Measurements from ENCODE around the gene HOXA9. TPM values are rescaled to one million over a fixed set of nuclear protein-coding genes. Genes with fewer than 3 reads are reported as not detected.
A peak's percentile ranks its signal among the peaks of the same experiment; 100 is the strongest.

The HOXA9 gene
- total RNA-seq, 4 donors from 2014 or later = 19.5 to 130 (median 50.6) TPM

DNA sequence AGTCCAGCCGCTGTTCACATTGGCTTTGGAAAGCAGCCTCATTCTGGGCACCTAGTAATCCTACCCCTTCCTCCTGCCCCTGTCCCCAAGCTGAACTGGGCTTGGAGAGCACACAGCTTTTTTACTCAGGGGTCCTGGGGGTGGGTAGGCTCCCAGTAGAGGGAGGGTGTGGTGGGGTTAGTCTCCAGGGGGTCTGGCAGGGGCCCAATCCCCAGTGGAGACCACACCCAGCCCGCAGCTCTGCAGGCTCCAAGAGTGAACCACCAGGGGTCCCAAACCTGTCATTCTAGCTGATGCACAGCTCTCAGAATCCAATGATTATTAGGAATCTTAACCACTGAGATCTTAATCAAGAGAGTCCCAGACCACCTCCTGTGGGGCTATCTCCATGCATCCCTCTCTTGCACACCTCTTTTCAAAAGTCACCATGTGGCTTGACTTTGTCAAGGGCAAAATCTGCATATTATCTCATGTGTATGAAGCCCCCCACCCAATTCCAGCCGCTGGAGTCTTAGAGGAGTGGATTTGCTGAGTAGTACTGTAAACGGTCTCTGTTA is 17.0 kb upstream of the HOXA9 start:
- intact Hi-C loops (cut with DNase I; ENCODE audit: low total_unique reads) (no loop called here), in situ Hi-C loops (cut with MboI; ENCODE audit: low pct_ligation_motif_present in 1 of 4, low pct_unique_long_range_greater_than_20kb in 1 of 4, low sequenced_read_pairs in 3 of 4) (loop anchor here in 3 of 4 donors (10.0 to 25.0 kb wide), 2 partner anchors 1320 to 1328 kb away; no protein-coding TSS in a partner anchor)
- Histone ChIP-seq H3K27me3 (peaks cover 42% of the 10 kb centered on the region), H3K36me3 (no peaks in the 10 kb centered on the region), H3K9me3 (no peaks in the 10 kb centered on the region), H3K4me3 (peak overlapping the region in 3 of 4 donors; percentile 56 to 79 (median 68)), H3K4me1 (peaks cover 21 to 47% (median 41%) of the 10 kb centered on the region in 4 donors), H3K27ac (peak overlapping the region; percentile 95 to 99 (median 98))
- DNase-seq = peak; percentile 14
- TF ChIP-seq POLR2AphosphoS5 (IDR thresholded peaks at IDR 0.05) (no peak), POLR2A (IDR thresholded peaks at IDR 0.05) (no peak), EP300 (IDR thresholded peaks at IDR 0.05; ENCODE audit: low read depth) (no peak)
- TF ChIP-seq, protein P1, sequence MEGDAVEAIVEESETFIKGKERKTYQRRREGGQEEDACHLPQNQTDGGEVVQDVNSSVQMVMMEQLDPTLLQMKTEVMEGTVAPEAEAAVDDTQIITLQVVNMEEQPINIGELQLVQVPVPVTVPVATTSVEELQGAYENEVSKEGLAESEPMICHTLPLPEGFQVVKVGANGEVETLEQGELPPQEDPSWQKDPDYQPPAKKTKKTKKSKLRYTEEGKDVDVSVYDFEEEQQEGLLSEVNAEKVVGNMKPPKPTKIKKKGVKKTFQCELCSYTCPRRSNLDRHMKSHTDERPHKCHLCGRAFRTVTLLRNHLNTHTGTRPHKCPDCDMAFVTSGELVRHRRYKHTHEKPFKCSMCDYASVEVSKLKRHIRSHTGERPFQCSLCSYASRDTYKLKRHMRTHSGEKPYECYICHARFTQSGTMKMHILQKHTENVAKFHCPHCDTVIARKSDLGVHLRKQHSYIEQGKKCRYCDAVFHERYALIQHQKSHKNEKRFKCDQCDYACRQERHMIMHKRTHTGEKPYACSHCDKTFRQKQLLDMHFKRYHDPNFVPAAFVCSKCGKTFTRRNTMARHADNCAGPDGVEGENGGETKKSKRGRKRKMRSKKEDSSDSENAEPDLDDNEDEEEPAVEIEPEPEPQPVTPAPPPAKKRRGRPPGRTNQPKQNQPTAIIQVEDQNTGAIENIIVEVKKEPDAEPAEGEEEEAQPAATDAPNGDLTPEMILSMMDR (IDR thresholded peaks at IDR 0.05) = no peak
- WGBS, 2 donors (ENCODE audit: low coverage in 1 of 2) = 20 to 24% methylated on average over 2 to 4 of the region's 4 CpGs

DNA sequence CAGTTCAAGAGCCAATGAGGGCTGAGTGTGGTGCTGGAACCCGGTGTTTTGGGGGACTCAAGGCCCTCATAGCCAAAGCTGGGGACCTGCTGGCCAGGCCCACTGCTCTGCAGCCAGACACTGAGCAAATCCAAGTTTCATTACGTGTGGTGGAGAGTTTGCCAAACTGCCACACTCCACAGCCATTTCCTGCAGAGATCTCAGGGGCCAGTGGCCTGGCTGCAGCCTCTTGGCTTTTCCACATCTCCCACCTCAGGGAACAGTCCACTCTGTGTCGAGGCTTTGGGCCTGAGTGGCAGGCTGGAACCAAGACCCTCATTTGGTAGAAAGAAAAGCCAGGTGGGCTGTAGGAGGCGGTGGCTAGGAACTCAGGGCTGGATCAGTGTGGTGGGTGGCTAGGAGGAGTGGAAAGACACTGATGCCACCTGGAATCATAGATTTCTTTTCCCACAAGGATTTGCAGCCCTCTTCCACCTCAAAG is 16.5 kb upstream of the HOXA9 start:
- TF ChIP-seq POLR2AphosphoS5 (IDR thresholded peaks at IDR 0.05) (peak in 2 of 3 donors; percentile 15 to 25), EP300 (IDR thresholded peaks at IDR 0.05; ENCODE audit: low read depth) (no peak)
- Histone ChIP-seq H3K36me3 (no peaks in the 10 kb centered on the region), H3K4me1 (peaks cover 21 to 46% (median 41%) of the 10 kb centered on the region in 4 donors), H3K27me3 (peaks cover 42% of the 10 kb centered on the region), H3K27ac (peak overlapping the region; percentile 95 to 99 (median 98)), H3K4me3 (peak overlapping the region in 2 of 4 donors; percentile 68 to 79), H3K9me3 (no peaks in the 10 kb centered on the region)
- intact Hi-C loops (cut with DNase I; ENCODE audit: low total_unique reads) = no loop called here
- peak; percentile 19 for DNase-seq
- WGBS, 2 donors (ENCODE audit: low coverage in 1 of 2) = 26% methylated on average over 4 of the region's 4 CpGs; no CpG with 5 or more reads in 1 of the 2 donors
- in situ Hi-C loops (cut with MboI; ENCODE audit: low pct_ligation_motif_present in 1 of 4, low pct_unique_long_range_greater_than_20kb in 1 of 4, low sequenced_read_pairs in 3 of 4) = loop anchor here in 3 of 4 donors (10.0 to 25.0 kb wide), 2 partner anchors 1320 to 1327 kb away; no protein-coding TSS in a partner anchor

DNA sequence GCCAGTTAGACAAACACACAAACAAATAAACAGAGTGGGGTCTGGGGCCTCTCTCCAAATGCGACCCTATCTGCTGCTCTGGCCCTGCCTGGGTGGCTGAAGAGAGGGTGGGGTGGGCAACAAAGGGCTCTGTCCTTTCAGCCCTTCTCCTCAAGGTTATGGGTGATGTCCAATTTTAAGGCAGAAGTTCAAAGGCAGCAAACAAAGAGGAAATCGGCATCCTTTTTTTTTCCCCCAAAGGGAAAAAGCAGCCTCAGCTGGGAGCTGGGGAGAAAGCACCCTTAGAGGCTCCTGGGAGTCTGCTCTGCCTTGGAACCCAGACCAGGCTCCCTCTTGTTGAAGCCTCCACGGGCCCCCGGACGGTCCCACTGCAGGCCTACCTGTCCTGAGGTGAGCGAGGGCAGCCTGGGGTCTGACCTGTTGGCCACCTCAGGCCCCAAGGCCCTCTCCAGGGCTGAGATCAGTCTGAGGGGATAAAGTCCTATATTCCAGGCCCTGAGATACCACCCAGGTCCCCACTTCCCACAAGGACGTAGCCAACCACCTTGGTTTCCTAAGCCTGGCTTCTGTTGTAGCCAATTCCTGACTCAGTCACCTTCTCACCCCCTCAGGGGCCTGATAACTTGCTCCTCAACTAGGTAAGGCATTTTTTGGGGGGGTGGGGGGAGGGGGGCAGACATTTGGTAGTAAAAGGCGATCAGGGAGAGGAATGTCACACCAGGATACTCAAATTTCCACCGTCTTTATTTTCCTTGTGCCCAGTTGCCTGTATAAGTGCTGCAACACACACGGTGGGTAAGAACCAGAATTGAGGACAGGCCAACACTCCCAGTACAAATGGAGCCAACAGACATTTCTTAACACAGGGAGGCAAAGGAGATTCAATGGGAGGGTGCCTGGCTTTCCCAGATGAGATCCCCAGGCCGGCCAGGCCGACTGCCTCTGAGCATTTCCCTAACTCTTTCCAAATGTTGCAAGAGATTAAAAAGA is 15.4 kb upstream of the HOXA9 start:
- intact Hi-C loops (cut with DNase I; ENCODE audit: low total_unique reads) = no loop called here
- Histone ChIP-seq H3K27ac (peak overlapping the region; percentile 95 to 99 (median 98)), H3K27me3 (peaks cover 32% of the 10 kb centered on the region), H3K4me1 (peaks cover 21 to 51% (median 42%) of the 10 kb centered on the region in 4 donors), H3K36me3 (no peaks in the 10 kb centered on the region), H3K9me3 (no peaks in the 10 kb centered on the region), H3K4me3 (peak overlapping the region in 3 of 4 donors; percentile 58 to 67 (median 62))
- in situ Hi-C loops (cut with MboI; ENCODE audit: low pct_ligation_motif_present in 1 of 4, low pct_unique_long_range_greater_than_20kb in 1 of 4, low sequenced_read_pairs in 3 of 4) = loop anchor here in 3 of 4 donors (10.0 to 25.0 kb wide), 2 partner anchors 1318 to 1326 kb away; no protein-coding TSS in a partner anchor
- DNase-seq = peak; percentile 19
- WGBS, 2 donors (ENCODE audit: low coverage in 1 of 2) = 32 to 59% methylated on average over 4 to 12 of the region's 12 CpGs
- TF ChIP-seq, protein P1 (IDR thresholded peaks at IDR 0.05) = no peak
- TF ChIP-seq EP300 (IDR thresholded peaks at IDR 0.05; ENCODE audit: low read depth) (no peak), POLR2A (IDR thresholded peaks at IDR 0.05) (no peak)

DNA sequence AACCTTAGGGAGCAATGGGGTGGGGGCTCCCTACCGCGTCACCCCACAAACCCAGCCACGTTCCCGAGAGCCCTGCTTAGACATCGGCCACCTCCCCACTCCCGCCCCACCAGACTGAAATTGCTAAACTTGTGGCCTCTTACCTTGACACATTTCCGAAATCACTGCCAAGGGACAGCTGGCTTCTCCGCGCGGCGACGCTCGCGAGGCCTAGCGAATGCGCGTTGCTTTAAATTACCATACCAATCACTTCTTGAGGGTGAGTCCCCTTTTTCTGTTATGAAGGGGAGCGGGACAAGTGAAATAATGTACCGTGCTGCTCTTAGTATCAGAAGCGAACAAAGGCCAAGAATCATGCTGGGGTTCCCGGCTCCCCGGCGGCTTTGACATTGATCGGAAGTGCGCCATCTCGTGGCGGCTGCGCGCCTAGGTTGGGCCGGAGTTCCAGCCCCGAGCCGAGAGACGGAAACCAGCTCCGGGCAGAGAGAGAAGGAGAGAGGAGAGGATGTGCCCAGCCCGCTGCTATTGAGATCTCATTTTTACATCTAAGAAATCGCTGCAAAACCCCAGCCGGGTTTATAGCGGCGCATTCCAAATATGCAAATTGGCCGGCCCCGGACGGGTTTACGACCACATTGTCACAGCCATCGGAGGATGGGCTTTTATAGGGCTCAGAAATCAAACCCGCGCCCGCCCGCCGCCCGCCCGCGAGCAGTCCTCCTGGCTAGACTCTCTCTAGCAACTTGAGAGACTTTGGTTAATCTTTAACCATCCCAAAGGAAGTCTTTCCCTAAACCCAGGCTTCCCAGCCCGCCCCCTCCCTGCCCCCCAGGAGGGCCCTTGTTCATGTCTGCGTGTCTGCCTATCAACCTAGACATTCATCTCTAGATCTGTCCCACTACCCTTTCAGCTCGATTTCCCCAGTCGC is 14.4 kb upstream of the HOXA9 start:
- H3K27ac ChIP-seq = peak overlapping the region; percentile 95 to 99 (median 98)
- no peaks in the 10 kb centered on the region for H3K36me3 ChIP-seq
- H3K27me3 ChIP-seq = peaks cover 32% of the 10 kb centered on the region
- peak overlapping the region; percentile 21 to 67 (median 60) for H3K4me3 ChIP-seq
- intact Hi-C loops (cut with DNase I; ENCODE audit: low total_unique reads) (no loop called here), in situ Hi-C loops (cut with MboI; ENCODE audit: low pct_ligation_motif_present in 1 of 4, low pct_unique_long_range_greater_than_20kb in 1 of 4, low sequenced_read_pairs in 3 of 4) (loop anchor here in 3 of 4 donors (10.0 to 25.0 kb wide), 2 partner anchors 1317 to 1325 kb away; no protein-coding TSS in a partner anchor)
- peak; percentile 87 for DNase-seq
- WGBS, 2 donors (ENCODE audit: low coverage in 1 of 2) = 6 to 17% methylated on average over 3 to 53 of the region's 56 CpGs
- no peak for TF ChIP-seq EP300 (IDR thresholded peaks at IDR 0.05; ENCODE audit: low read depth)
- peak in 2 of 3 donors; percentile 63 to 76 for TF ChIP-seq POLR2AphosphoS5 (IDR thresholded peaks at IDR 0.05)
- TF ChIP-seq, protein P1 (IDR thresholded peaks at IDR 0.05) = peak; percentile 89 to 96 (median 93)
- peak; percentile 66 for TF ChIP-seq POLR2A (IDR thresholded peaks at IDR 0.05)
- H3K9me3 ChIP-seq = no peaks in the 10 kb centered on the region
- H3K4me1 ChIP-seq = peaks cover 21 to 60% (median 49%) of the 10 kb centered on the region in 4 donors

Measured in transverse colon (tissue), 4 donors.